Left lung (tissue), 10 donors: ENCODE measurements around the gene JAGN1. TPM values are rescaled to one million over a fixed set of nuclear protein-coding genes. Genes with fewer than 3 reads are reported as not detected.
A peak's percentile ranks its signal among the peaks of the same experiment; 100 is the strongest.

Experiments used
- ATAC-seq: fragments of 200-7000 bp; cut with Tn5 transposase; one replicate; pipeline ENCODE4 v1.9.1; 2020; ENCODE audit warnings: moderate library complexity
- DNase-seq, 4 donors: peaks; one replicate each; pipeline ENCODE4 v3.0.0-alpha.2; 2013 to 2020
- H3K27ac ChIP-seq, 2 donors: fragments of 200-600 bp; sonication (generic) in 1 of 2; one replicate each; pipeline versions ENCODE4 v1.5.0 to v1.8.0; 2020 to 2021
- H3K27me3 ChIP-seq, 2 donors: fragments of 200-600 bp; sonication (generic) in 1 of 2; one replicate each; pipeline versions ENCODE4 v1.5.0 to v1.8.0; 2020 to 2021
- H3K36me3 ChIP-seq, 2 donors: fragments of 200-600 bp; sonication (generic) in 1 of 2; one replicate each; pipeline versions ENCODE4 v1.5.0 to v1.8.0; 2020 to 2021
- H3K4me1 ChIP-seq, 2 donors: fragments of 200-600 bp; one replicate each; pipeline ENCODE4 v1.8.0; 2021
- H3K4me3 ChIP-seq, 2 donors: fragments of 200-600 bp; sonication (generic) in 1 of 2; one replicate each; pipeline versions ENCODE4 v1.5.0 to v1.8.0; 2020 to 2021; ENCODE audit warnings: mild to moderate bottlenecking in 1 of 2
- H3K9me3 ChIP-seq, 2 donors: fragments of 200-600 bp; sonication (generic) in 1 of 2; one replicate each; pipeline versions ENCODE4 v1.5.0 to v1.8.0; 2020 to 2021
- CTCF ChIP-seq, 2 donors: fragments of 200-600 bp; sonication (generic) in 1 of 2; IDR thresholded peaks; one replicate each; pipeline versions ENCODE4 v1.5.0 to v1.8.0; 2021; ENCODE audit warnings: antibody characterized with exemption in 2 of 2
- intact Hi-C, 2 donors: fragments of 100-400 bp; cut with DNase I; formaldehyde crosslinking; loops; one replicate each; pipeline versions ENCODE4 v1.11.2 to v1.14.2; 2022
- polyA plus RNA-seq, 6 donors: library from polyadenylated mRNA; unstranded; fragments of 120-200 nt; gene quantifications; one replicate each; pipeline ENCODE4 v1.2.1, GENCODE V29; 2013; ENCODE audit not compliant: insufficient read length in 6 of 6
- total RNA-seq, 2 donors: library from RNA; stranded (reverse); fragmentation: NEBNext Ultra II Directional; extraction: Animal tissue kit (Norgen Biotek cat#: 25700); gene quantifications; one replicate each; pipeline ENCODE4 v1.2.1, GENCODE V29; 2021
- donor health status: DM: no; HTN: yes; CAD: no.
- donor health status: DM: no; HTN: no; CAD: no.

JAGN1 gene
- total and polyA plus RNA-seq, 8 donors: 25.1 to 38.5 (median 34.9) TPM

GRCh38 chr3:9912294-9912935 lies 22.0 kb downstream of the JAGN1 start:
- TF ChIP-seq CTCF (IDR thresholded peaks at IDR 0.05): no peak
- H3K4me1 ChIP-seq: peaks cover 9 to 51% of the 10 kb centered on the region in 2 donors
- intact Hi-C loops: no loop called here

GRCh38 chr3:9913601-9914000 lies 23.2 kb downstream of the JAGN1 start:
- Histone ChIP-seq H3K36me3 (no peaks in the 10 kb centered on the region), H3K27ac (no peak overlapping the region), H3K9me3 (no peaks in the 10 kb centered on the region), H3K4me3 (no peak overlapping the region), H3K4me1 (peaks cover 18 to 63% of the 10 kb centered on the region in 2 donors), H3K27me3 (no peaks in the 10 kb centered on the region)
- TF ChIP-seq CTCF (IDR thresholded peaks at IDR 0.05): no peak
- ATAC-seq (no peak), DNase-seq (no peak)
- intact Hi-C loops: no loop called here

More at GRCh38 chr3:9912294-9912935, 22.0 kb downstream of the JAGN1 start:
- Histone ChIP-seq H3K36me3 (no peaks in the 10 kb centered on the region), H3K4me3 (no peak overlapping the region), H3K27me3 (no peaks in the 10 kb centered on the region), H3K27ac (no peak overlapping the region), H3K9me3 (no peaks in the 10 kb centered on the region)
- no peak for ATAC-seq
- DNase-seq: no peak

GRCh38 chr3:9914011-9914410 lies 23.6 kb downstream of the JAGN1 start:
- Histone ChIP-seq H3K27ac (no peak overlapping the region), H3K4me1 (peaks cover 18 to 59% of the 10 kb centered on the region in 2 donors), H3K36me3 (no peaks in the 10 kb centered on the region), H3K9me3 (no peaks in the 10 kb centered on the region), H3K4me3 (no peak overlapping the region), H3K27me3 (no peaks in the 10 kb centered on the region)
- intact Hi-C loops: no loop called here
- no peak for ATAC-seq
- no peak for DNase-seq
- no peak for TF ChIP-seq CTCF (IDR thresholded peaks at IDR 0.05)

DNA sequence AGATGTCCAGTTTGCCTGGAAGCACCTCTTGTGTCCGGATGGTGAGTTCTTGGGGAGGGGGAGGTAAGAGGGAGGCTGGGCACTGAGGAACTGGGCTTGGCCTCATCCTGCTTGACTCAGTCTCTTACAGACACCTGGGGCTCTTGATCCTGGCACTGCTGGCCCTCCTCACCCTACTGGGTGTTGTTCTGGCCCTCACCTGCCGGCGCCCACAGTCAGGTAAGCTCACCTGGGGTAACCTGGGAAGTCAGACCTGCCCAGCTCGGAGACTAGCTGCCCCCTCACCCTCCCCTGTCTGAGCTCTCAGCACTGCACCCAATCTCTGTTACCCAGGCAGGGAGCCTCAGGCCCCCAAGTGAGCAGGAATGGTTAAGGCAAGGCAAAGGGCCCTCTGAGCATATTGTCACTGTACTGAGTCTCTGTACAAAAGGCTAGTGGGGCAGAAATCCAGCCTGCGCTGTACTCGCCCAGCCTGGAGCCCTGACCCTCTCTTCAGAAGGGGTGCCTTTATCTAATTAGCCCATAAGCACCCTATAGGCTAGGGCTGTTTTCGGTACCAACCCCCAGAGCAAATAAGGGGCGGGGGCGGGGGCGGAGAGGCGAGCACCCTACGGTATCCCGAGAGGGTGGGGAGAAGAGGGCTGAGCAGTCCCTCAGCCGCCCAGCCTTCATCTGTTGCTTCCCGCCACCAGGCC lies 24.3 kb downstream of the JAGN1 start:
- Histone ChIP-seq H3K4me3 (peak overlapping the region; percentile 55 to 57), H3K36me3 (no peaks in the 10 kb centered on the region), H3K27me3 (no peaks in the 10 kb centered on the region), H3K4me1 (peaks cover 18 to 56% of the 10 kb centered on the region in 2 donors), H3K9me3 (no peaks in the 10 kb centered on the region), H3K27ac (peak overlapping the region; percentile 87 to 88)
- ATAC-seq: no peak
- no peak for TF ChIP-seq CTCF (IDR thresholded peaks at IDR 0.05)
- intact Hi-C loops: no loop called here
- no peak for DNase-seq
